Loucy (cell line): ENCODE data around the gene UCP3.

ENCODE experiments used
- H2AFZ ChIP-seq: fragments of 200-600 bp; sonication (generic); 2 replicates; pipeline ENCODE4 v1.6.0; 2016; ENCODE audit warnings: antibody characterized with exemption, mild to moderate bottlenecking, low read length, moderate library complexity
- H3F3A ChIP-seq: fragments of 200-600 bp; 2 replicates; pipeline ENCODE4 v1.6.0; 2016; ENCODE audit warnings: antibody characterized with exemption, low read depth, mild to moderate bottlenecking
- H3K27me3 ChIP-seq: fragments of 200-600 bp; sonication (generic); 2 replicates; pipeline ENCODE4 v1.6.1; 2014; ENCODE audit warnings: low read length, mild to moderate bottlenecking; ENCODE audit not compliant: insufficient read depth, poor library complexity, severe bottlenecking
- H3K36me3 ChIP-seq: fragments of 200-600 bp; sonication (generic); 2 replicates; pipeline ENCODE4 v1.6.1; 2016; ENCODE audit warnings: low read length; ENCODE audit not compliant: insufficient read depth
- H3K4me1 ChIP-seq: fragments of 200-600 bp; sonication (generic); 2 replicates; pipeline ENCODE4 v1.5.1; 2014; ENCODE audit warnings: low read length, mild to moderate bottlenecking; ENCODE audit not compliant: insufficient read depth, poor library complexity, severe bottlenecking
- H3K4me2 ChIP-seq: fragments of 200-600 bp; sonication (generic); 2 replicates; pipeline ENCODE4 v1.6.0; 2014; ENCODE audit warnings: antibody characterized with exemption, low read length, low read depth, mild to moderate bottlenecking; ENCODE audit not compliant: poor library complexity, severe bottlenecking
- H3K4me3 ChIP-seq: fragments of 200-600 bp; sonication (generic); 2 replicates; pipeline ENCODE4 v1.5.1; 2014; ENCODE audit warnings: low read length, mild to moderate bottlenecking, mixed read lengths; ENCODE audit not compliant: poor library complexity, severe bottlenecking
- H3K79me2 ChIP-seq: fragments of 200-600 bp; sonication (generic); 2 replicates; pipeline ENCODE4 v1.6.1; 2014; ENCODE audit warnings: low read length; ENCODE audit not compliant: insufficient read depth
- H3K9ac ChIP-seq: fragments of 200-600 bp; sonication (generic); 2 replicates; pipeline ENCODE4 v1.6.0; 2014; ENCODE audit warnings: mild to moderate bottlenecking, low read depth, low read length, moderate library complexity; ENCODE audit not compliant: poor library complexity, severe bottlenecking
- H3K9me2 ChIP-seq: fragments of 200-600 bp; sonication (generic); replicated peaks from 2 replicates; pipeline ENCODE4 v1.6.1; 2016; ENCODE audit warnings: low read depth, low read length, mixed read lengths
- H3K9me3 ChIP-seq: fragments of 200-600 bp; sonication (generic); 2 replicates; pipeline ENCODE4 v1.6.1; 2014; ENCODE audit warnings: mild to moderate bottlenecking, antibody characterized with exemption, low read length, low read depth; ENCODE audit not compliant: insufficient read depth
- H4K20me1 ChIP-seq: fragments of 200-600 bp; sonication (generic); 2 replicates; pipeline ENCODE4 v1.6.0; 2014; ENCODE audit warnings: antibody characterized with exemption, low read length, mild to moderate bottlenecking; ENCODE audit not compliant: insufficient read depth, poor library complexity, severe bottlenecking
- CTCF ChIP-seq: fragments of 200-600 bp; sonication (generic); conservative IDR thresholded peaks from 2 replicates; pipeline ENCODE4 v1.5.1; 2014; ENCODE audit warnings: mild to moderate bottlenecking, antibody characterized with exemption, low read length
- EZH2phosphoT487 ChIP-seq: fragments of 200-600 bp; IDR thresholded peaks from 2 replicates; pipeline ENCODE4 v1.6.1; 2018; ENCODE audit warnings: antibody characterized with exemption, mild to moderate bottlenecking, moderate library complexity, borderline replicate concordance

Gene UCP3

GRCh38 chr11:74030723-74031676 is 22.1 kb upstream of the UCP3 start:
- H2AFZ ChIP-seq, result no peak overlapping the region
- no peaks in the 10 kb centered on the region for H3K9me3 ChIP-seq
- H3K79me2 ChIP-seq, result no peaks in the 10 kb centered on the region
- no peak for TF ChIP-seq EZH2phosphoT487
- TF ChIP-seq CTCF, result no peak
- H3K9ac ChIP-seq, result no peak overlapping the region
- H3F3A ChIP-seq, result no peaks in the 10 kb centered on the region
- no peaks in the 10 kb centered on the region for H4K20me1 ChIP-seq
- H3K4me2 ChIP-seq, result no peak overlapping the region
- no peaks in the 10 kb centered on the region for H3K27me3 ChIP-seq
- no peak overlapping the region for H3K4me3 ChIP-seq
- H3K4me1 ChIP-seq, result no peaks in the 10 kb centered on the region
- peaks cover 47% of the 10 kb centered on the region; the same call in 1 of the 2 replicates for H3K36me3 ChIP-seq
- H3K9me2 ChIP-seq, result no peaks in the 10 kb centered on the region

GRCh38 chr11:74025467-74026166 is 16.7 kb upstream of the UCP3 start:
- no peaks in the 10 kb centered on the region for H3F3A ChIP-seq
- peaks cover 4% of the 10 kb centered on the region; the same call in 1 of the 2 replicates for H3K36me3 ChIP-seq
- no peaks in the 10 kb centered on the region for H3K79me2 ChIP-seq
- H3K9me2 ChIP-seq, result no peaks in the 10 kb centered on the region
- H3K4me2 ChIP-seq, result no peak overlapping the region
- H2AFZ ChIP-seq, result no peak overlapping the region
- H3K9ac ChIP-seq, result no peak overlapping the region
- peaks cover 3% of the 10 kb centered on the region for H3K4me1 ChIP-seq
- no peaks in the 10 kb centered on the region for H3K9me3 ChIP-seq
- no peak overlapping the region for H3K4me3 ChIP-seq
- no peaks in the 10 kb centered on the region for H4K20me1 ChIP-seq
- no peaks in the 10 kb centered on the region for H3K27me3 ChIP-seq
- no peak for TF ChIP-seq CTCF
- no peak for TF ChIP-seq EZH2phosphoT487

GRCh38 chr11:74024261-74025029 is 15.6 kb upstream of the UCP3 start:
- TF ChIP-seq EZH2phosphoT487 (no peak), CTCF (no peak)
- Histone ChIP-seq H3K4me2 (no peak overlapping the region), H3K9me3 (no peaks in the 10 kb centered on the region), H4K20me1 (no peaks in the 10 kb centered on the region), H3K79me2 (no peaks in the 10 kb centered on the region), H2AFZ (no peak overlapping the region), H3K36me3 (peaks cover 2% of the 10 kb centered on the region; the same call in 1 of the 2 replicates), H3K27me3 (no peaks in the 10 kb centered on the region), H3K9me2 (no peaks in the 10 kb centered on the region), H3F3A (no peaks in the 10 kb centered on the region), H3K4me1 (peaks cover 15% of the 10 kb centered on the region), H3K4me3 (no peak overlapping the region), H3K9ac (no peak overlapping the region)
